IPS-18a (cell line): Measurements from ENCODE around the gene TRABD2A.
"Not testable (repeated sequence)": the region's sequence is repeated elsewhere in the genome, so short reads cannot be mapped to it uniquely, and the experiment has no call there.

Experiments
- H3K27ac ChIP-seq: one replicate; pipeline ENCODE4 v1.5.1; 2013; ENCODE audit warnings: low read length
- H3K27me3 ChIP-seq: one replicate; pipeline ENCODE4 v1.6.1; 2013; ENCODE audit warnings: mild to moderate bottlenecking, low read length; ENCODE audit not compliant: control insufficient read depth, insufficient read depth
- H3K36me3 ChIP-seq: one replicate; pipeline ENCODE4 v1.6.1; 2013; ENCODE audit warnings: low read depth, low read length; ENCODE audit not compliant: control insufficient read depth
- H3K4me1 ChIP-seq: one replicate; pipeline ENCODE4 v1.6.1; 2013; ENCODE audit warnings: low read depth, low read length; ENCODE audit not compliant: control insufficient read depth
- H3K4me3 ChIP-seq: one replicate; pipeline ENCODE4 v1.5.1; 2013; ENCODE audit warnings: low read length
- H3K9ac ChIP-seq: one replicate; pipeline ENCODE4 v1.6.1; 2013; ENCODE audit warnings: mild to moderate bottlenecking, low read length, moderate library complexity
- H3K9me3 ChIP-seq: one replicate; pipeline ENCODE4 v1.6.1; 2013; ENCODE audit warnings: low read depth, low read length; ENCODE audit not compliant: control insufficient read depth

TRABD2A gene

GRCh38 chr2:84874381-84875212, 6.3 kb downstream of the TRABD2A start:
- Histone ChIP-seq H3K9me3 (no peaks in the 10 kb centered on the region), H3K9ac (no peak overlapping the region), H3K4me3 (no peak overlapping the region), H3K36me3 (no peaks in the 10 kb centered on the region), H3K27ac (no peak overlapping the region), H3K4me1 (no peaks in the 10 kb centered on the region), H3K27me3 (peaks cover 29% of the 10 kb centered on the region)

- H3K36me3 ChIP-seq, result no peaks in the 10 kb centered on the region
- H3K27ac ChIP-seq, result no peak overlapping the region
- no peak overlapping the region for H3K9ac ChIP-seq
- H3K4me1 ChIP-seq, result no peaks in the 10 kb centered on the region
- no peaks in the 10 kb centered on the region for H3K9me3 ChIP-seq
- no peak overlapping the region for H3K4me3 ChIP-seq
- H3K27me3 ChIP-seq, result peaks cover 17% of the 10 kb centered on the region
Observed at GRCh38 chr2:84873350-84873749, 7.5 kb downstream of the TRABD2A start.

- not testable (repeated sequence) for H3K9me3 ChIP-seq, H3K9ac ChIP-seq, H3K36me3 ChIP-seq, H3K4me1 ChIP-seq, H3K27ac ChIP-seq, H3K4me3 ChIP-seq
- H3K27me3 ChIP-seq, result peaks cover 10% of the 10 kb centered on the region
Observed at GRCh38 chr2:84872691-84873090, 8.2 kb downstream of the TRABD2A start.

GRCh38 chr2:84870306-84870705, 10.6 kb downstream of the TRABD2A start:
- H3K4me1 ChIP-seq, result no peaks in the 10 kb centered on the region
- H3K4me3 ChIP-seq, result no peak overlapping the region
- no peaks in the 10 kb centered on the region for H3K36me3 ChIP-seq
- H3K27me3 ChIP-seq, result no peaks in the 10 kb centered on the region
- no peak overlapping the region for H3K27ac ChIP-seq
- H3K9me3 ChIP-seq, result no peaks in the 10 kb centered on the region
- no peak overlapping the region for H3K9ac ChIP-seq

- not testable (repeated sequence) for H3K4me3 ChIP-seq, H3K27me3 ChIP-seq
Observed at GRCh38 chr2:84868327-84868726, 12.6 kb downstream of the TRABD2A start.

GRCh38 chr2:84866122-84866521, 14.8 kb downstream of the TRABD2A start:
- no peaks in the 10 kb centered on the region for H3K4me1 ChIP-seq
- no peak overlapping the region for H3K4me3 ChIP-seq
- H3K9me3 ChIP-seq, result no peaks in the 10 kb centered on the region
- H3K36me3 ChIP-seq, result no peaks in the 10 kb centered on the region
- H3K9ac ChIP-seq, result no peak overlapping the region
- no peak overlapping the region for H3K27ac ChIP-seq
- H3K27me3 ChIP-seq, result no peaks in the 10 kb centered on the region

More at GRCh38 chr2:84868327-84868726, 12.6 kb downstream of the TRABD2A start:
- H3K4me1 ChIP-seq, H3K27ac ChIP-seq, H3K36me3 ChIP-seq, H3K9ac ChIP-seq, H3K9me3 ChIP-seq: not testable (repeated sequence)

GRCh38 chr2:84865181-84865783, 15.6 kb downstream of the TRABD2A start:
- Histone ChIP-seq H3K4me1 (no peaks in the 10 kb centered on the region), H3K4me3 (no peak overlapping the region), H3K9ac (no peak overlapping the region), H3K27ac (no peak overlapping the region), H3K36me3 (no peaks in the 10 kb centered on the region), H3K27me3 (no peaks in the 10 kb centered on the region), H3K9me3 (no peaks in the 10 kb centered on the region)

GRCh38 chr2:84862006-84862405, 18.9 kb downstream of the TRABD2A start:
- no peak overlapping the region for H3K27ac ChIP-seq
- peaks cover 11% of the 10 kb centered on the region for H3K27me3 ChIP-seq
- no peak overlapping the region for H3K9ac ChIP-seq
- H3K9me3 ChIP-seq, result no peaks in the 10 kb centered on the region
- H3K4me1 ChIP-seq, result no peaks in the 10 kb centered on the region
- H3K4me3 ChIP-seq, result no peak overlapping the region
- no peaks in the 10 kb centered on the region for H3K36me3 ChIP-seq

GRCh38 chr2:84861539-84861938, 19.3 kb downstream of the TRABD2A start:
- Histone ChIP-seq H3K27me3 (peaks cover 16% of the 10 kb centered on the region), H3K4me3 (no peak overlapping the region), H3K4me1 (peaks cover 1% of the 10 kb centered on the region), H3K36me3 (no peaks in the 10 kb centered on the region), H3K9me3 (no peaks in the 10 kb centered on the region), H3K27ac (no peak overlapping the region), H3K9ac (no peak overlapping the region)

GRCh38 chr2:84858937-84859336, 21.9 kb downstream of the TRABD2A start:
- Histone ChIP-seq H3K9me3 (no peaks in the 10 kb centered on the region), H3K36me3 (no peaks in the 10 kb centered on the region), H3K27me3 (peaks cover 40% of the 10 kb centered on the region), H3K4me1 (peaks cover 15% of the 10 kb centered on the region), H3K9ac (no peak overlapping the region), H3K4me3 (no peak overlapping the region), H3K27ac (no peak overlapping the region)

- Histone ChIP-seq H3K9me3 (no peaks in the 10 kb centered on the region), H3K9ac (no peak overlapping the region), H3K27ac (no peak overlapping the region), H3K36me3 (no peaks in the 10 kb centered on the region), H3K4me3 (no peak overlapping the region), H3K27me3 (peaks cover 40% of the 10 kb centered on the region), H3K4me1 (peaks cover 15% of the 10 kb centered on the region)
Observed at GRCh38 chr2:84858123-84858522, 22.8 kb downstream of the TRABD2A start.

- no peak overlapping the region for H3K9ac ChIP-seq
- H3K27ac ChIP-seq, result no peak overlapping the region
- peaks cover 40% of the 10 kb centered on the region for H3K27me3 ChIP-seq
- H3K9me3 ChIP-seq, result no peaks in the 10 kb centered on the region
- no peaks in the 10 kb centered on the region for H3K36me3 ChIP-seq
- no peak overlapping the region for H3K4me3 ChIP-seq
- H3K4me1 ChIP-seq, result peaks cover 15% of the 10 kb centered on the region
Observed at GRCh38 chr2:84857566-84857965, 23.3 kb downstream of the TRABD2A start.
